Thyroid gland (tissue), 4 donors: Measurements from ENCODE around the gene CD3D. TPM values are rescaled to one million over a fixed set of nuclear protein-coding genes. Genes with fewer than 3 reads are reported as not detected.

Experiments used
- DNase-seq, 2 donors: peaks; one replicate each; pipeline ENCODE4 v3.0.0-alpha.2; 2019
- H3K27ac ChIP-seq, 3 donors: fragments of 200-600 bp; sonication (generic); 1 replicate in 2 of 3; 2 replicates in 1 of 3; pipeline ENCODE4 v1.5.1; 2016 to 2019; ENCODE audit warnings: mild to moderate bottlenecking in 1 of 3, moderate library complexity in 1 of 3
- H3K27me3 ChIP-seq: fragments of 200-600 bp; sonication (generic); one replicate; pipeline ENCODE4 v1.5.1; 2019
- H3K36me3 ChIP-seq, 2 donors: fragments of 200-600 bp; sonication (generic); one replicate each; pipeline ENCODE4 v1.5.1; 2016 to 2019
- H3K4me1 ChIP-seq, 2 donors: fragments of 200-600 bp; sonication (generic); one replicate each; pipeline ENCODE4 v1.5.1; 2017 to 2019
- H3K4me3 ChIP-seq, 3 donors: fragments of 200-600 bp; sonication (generic); replicated peaks in 1 of 3; 1 replicate in 2 of 3; 2 replicates in 1 of 3; pipeline ENCODE4 v1.5.1; 2016; ENCODE audit warnings: mild to moderate bottlenecking in 1 of 3
- H3K9me3 ChIP-seq: fragments of 200-600 bp; sonication (generic); one replicate; pipeline ENCODE4 v1.5.1; 2017
- POLR2A ChIP-seq, 2 donors: fragments of 450-650 bp; IDR thresholded peaks; one replicate each; pipeline ENCODE4 v1.6.1; 2017; ENCODE audit warnings: antibody characterized with exemption in 2 of 2, mild to moderate bottlenecking in 2 of 2, moderate library complexity in 1 of 2
- WGBS, 2 donors: methylation state at CpG; one replicate each; pipeline ENCODE4 v1.1.5; 2017; 5-methylcytosine and 5-hydroxymethylcytosine counted together
- intact Hi-C: fragments of 100-400 bp; cut with DNase I; formaldehyde crosslinking; loops from one replicate; pipeline ENCODE4 v1.15.1; 2023
- total RNA-seq, 4 donors: library from RNA; depleted of rRNA; stranded (reverse); fragments of >200 nt; gene quantifications; one replicate each; pipeline ENCODE4 v1.2.3, GENCODE V29; 2016
- TF ChIP-seq, protein P1 (sequence below), 6 experiments: fragments of 200-600 bp in 3 of 6; fragments of 450-650 bp in 3 of 6; sonication (generic) in 3 of 6; IDR thresholded peaks; one replicate each; pipeline ENCODE4 v1.5.1; 2016 to 2019; ENCODE audit warnings: antibody characterized with exemption in 6 of 6, mild to moderate bottlenecking in 2 of 6, inconsistent platforms in 1 of 6, moderate library complexity in 1 of 6

CD3D gene
- total RNA-seq, 4 donors from 2014 or later: 2.0 to 2.3 (median 2.1) TPM; not detected in 1

DNA sequence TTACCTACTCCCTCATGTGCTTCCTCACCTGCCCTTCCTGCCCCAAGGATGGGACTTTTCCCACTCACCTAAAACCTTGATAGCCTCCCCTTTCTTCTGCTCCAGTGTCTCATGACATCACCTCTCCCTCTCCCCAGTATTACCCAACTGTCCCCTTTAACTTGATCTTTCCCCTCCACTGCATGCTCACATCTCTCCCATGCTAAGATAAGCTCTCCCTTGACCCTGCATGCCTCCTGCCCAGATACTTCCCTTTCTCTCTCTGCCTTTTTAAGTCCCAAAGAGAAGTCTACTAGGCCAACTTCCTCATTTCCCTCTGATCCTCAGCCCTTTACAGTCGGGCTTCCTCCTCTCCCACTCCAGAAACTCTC, 23.2 kb downstream of the CD3D start:
- no peak overlapping the region for H3K27ac ChIP-seq

GRCh38 chr11:118318581-118319336, 23.7 kb downstream of the CD3D start:
- Histone ChIP-seq H3K27ac (no peak overlapping the region), H3K4me3 (no peak overlapping the region), H3K4me1 (peaks cover 0 to 25% of the 10 kb centered on the region in 2 donors), H3K36me3 (no peaks in the 10 kb centered on the region), H3K9me3 (no peaks in the 10 kb centered on the region), H3K27me3 (no peaks in the 10 kb centered on the region)
- no peak for DNase-seq
- TF ChIP-seq, protein P1, sequence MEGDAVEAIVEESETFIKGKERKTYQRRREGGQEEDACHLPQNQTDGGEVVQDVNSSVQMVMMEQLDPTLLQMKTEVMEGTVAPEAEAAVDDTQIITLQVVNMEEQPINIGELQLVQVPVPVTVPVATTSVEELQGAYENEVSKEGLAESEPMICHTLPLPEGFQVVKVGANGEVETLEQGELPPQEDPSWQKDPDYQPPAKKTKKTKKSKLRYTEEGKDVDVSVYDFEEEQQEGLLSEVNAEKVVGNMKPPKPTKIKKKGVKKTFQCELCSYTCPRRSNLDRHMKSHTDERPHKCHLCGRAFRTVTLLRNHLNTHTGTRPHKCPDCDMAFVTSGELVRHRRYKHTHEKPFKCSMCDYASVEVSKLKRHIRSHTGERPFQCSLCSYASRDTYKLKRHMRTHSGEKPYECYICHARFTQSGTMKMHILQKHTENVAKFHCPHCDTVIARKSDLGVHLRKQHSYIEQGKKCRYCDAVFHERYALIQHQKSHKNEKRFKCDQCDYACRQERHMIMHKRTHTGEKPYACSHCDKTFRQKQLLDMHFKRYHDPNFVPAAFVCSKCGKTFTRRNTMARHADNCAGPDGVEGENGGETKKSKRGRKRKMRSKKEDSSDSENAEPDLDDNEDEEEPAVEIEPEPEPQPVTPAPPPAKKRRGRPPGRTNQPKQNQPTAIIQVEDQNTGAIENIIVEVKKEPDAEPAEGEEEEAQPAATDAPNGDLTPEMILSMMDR (IDR thresholded peaks at IDR 0.05): no peak
- no peak for TF ChIP-seq POLR2A (IDR thresholded peaks at IDR 0.05)
- WGBS, 2 donors: 89 to 93% methylated on average over 11 of the region's 11 CpGs
- intact Hi-C loops: no loop called here

More for the DNA sequence above, 23.2 kb downstream of the CD3D start:
- 20 to 35% methylated on average over 1 of the region's 1 CpG for WGBS, 2 donors
- peaks cover 0 to 25% of the 10 kb centered on the region in 2 donors for H3K4me1 ChIP-seq
- no peaks in the 10 kb centered on the region for H3K36me3 ChIP-seq
- intact Hi-C loops: no loop called here
- H3K9me3 ChIP-seq: no peaks in the 10 kb centered on the region
- no peaks in the 10 kb centered on the region for H3K27me3 ChIP-seq
- TF ChIP-seq, protein P1 (IDR thresholded peaks at IDR 0.05): no peak
- TF ChIP-seq POLR2A (IDR thresholded peaks at IDR 0.05): no peak
- no peak for DNase-seq
- H3K4me3 ChIP-seq: no peak overlapping the region

DNA sequence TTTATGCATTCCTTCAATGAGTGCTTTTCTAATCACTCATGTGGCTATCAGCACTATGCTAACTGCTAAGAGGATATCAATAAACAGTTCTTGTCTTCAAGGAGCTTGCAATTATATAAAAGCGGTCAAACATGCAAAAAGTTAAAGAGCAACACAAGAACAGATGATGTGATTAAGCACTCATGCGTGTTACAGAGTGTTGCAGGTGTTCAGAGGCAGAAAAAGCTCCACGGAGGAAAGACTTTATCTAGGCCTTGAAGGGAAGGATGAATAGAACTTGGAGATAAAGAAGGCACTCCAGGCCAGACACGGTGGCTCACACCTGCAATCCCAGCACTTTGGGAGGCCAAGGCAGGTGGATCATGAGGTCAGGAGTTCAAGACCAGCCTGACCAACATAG, 24.4 kb downstream of the CD3D start:
- WGBS, 2 donors: 76 to 77% methylated on average over 4 of the region's 4 CpGs
- TF ChIP-seq POLR2A (IDR thresholded peaks at IDR 0.05): no peak
- TF ChIP-seq, protein P1 (IDR thresholded peaks at IDR 0.05): no peak
- no peak for DNase-seq
- H3K4me3 ChIP-seq: no peak overlapping the region
- H3K9me3 ChIP-seq: no peaks in the 10 kb centered on the region
- H3K27ac ChIP-seq: no peak overlapping the region
- H3K36me3 ChIP-seq: no peaks in the 10 kb centered on the region
- intact Hi-C loops: no loop called here
- H3K27me3 ChIP-seq: peaks cover under 1% of the 10 kb centered on the region
- H3K4me1 ChIP-seq: peaks cover 0 to 25% of the 10 kb centered on the region in 2 donors

DNA sequence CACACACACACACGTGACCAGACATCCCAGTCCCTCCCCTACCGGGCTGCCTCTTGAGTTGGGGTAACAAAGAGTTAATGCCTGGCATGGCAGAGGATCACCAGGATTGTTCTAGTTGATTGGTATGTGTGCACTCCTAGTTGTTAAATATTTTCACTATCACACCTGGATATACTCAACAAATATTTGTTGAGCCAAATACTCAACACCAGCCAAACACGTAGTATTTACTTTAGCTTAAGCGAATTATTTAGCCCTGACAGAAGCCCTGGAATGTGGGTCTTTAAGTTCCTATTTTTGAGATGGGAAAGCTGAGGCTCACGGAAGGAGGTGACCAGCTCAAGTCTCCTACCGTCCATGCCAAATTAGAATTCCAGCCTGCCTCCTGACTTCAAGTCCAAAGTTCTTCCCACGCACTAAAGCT, 27.5 kb downstream of the CD3D start:
- Histone ChIP-seq H3K4me1 (peaks cover 0 to 14% of the 10 kb centered on the region in 2 donors), H3K27me3 (peaks cover 4% of the 10 kb centered on the region), H3K27ac (no peak overlapping the region), H3K9me3 (no peaks in the 10 kb centered on the region), H3K36me3 (no peaks in the 10 kb centered on the region), H3K4me3 (no peak overlapping the region)
- no peak for TF ChIP-seq POLR2A (IDR thresholded peaks at IDR 0.05)
- TF ChIP-seq, protein P1 (IDR thresholded peaks at IDR 0.05): no peak
- intact Hi-C loops: no loop called here
- 21 to 48% methylated on average over 7 of the region's 7 CpGs for WGBS, 2 donors
- DNase-seq: no peak

DNA sequence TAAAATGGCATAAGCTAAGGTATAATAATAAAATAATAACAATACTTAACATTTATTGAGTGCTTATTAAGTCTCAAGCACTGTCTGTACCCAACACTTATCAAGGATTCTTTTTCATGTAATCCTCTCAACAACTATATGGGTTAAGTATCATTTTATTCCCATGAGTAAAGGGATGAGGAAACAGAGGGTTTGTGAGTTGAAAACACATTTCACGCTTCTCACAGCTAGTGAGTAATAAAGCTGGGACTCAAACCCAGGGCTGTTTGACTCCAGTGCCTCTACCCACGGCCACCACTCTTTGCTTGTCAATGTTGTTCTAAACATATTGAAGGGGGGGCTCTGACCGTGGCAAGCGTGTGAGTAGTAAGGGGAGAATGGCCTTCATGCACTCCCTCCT, 29.3 kb downstream of the CD3D start:
- DNase-seq: no peak
- WGBS, 2 donors: 45 to 50% methylated on average over 4 of the region's 4 CpGs
- H3K4me1 ChIP-seq: peaks cover 0 to 5% of the 10 kb centered on the region in 2 donors
- intact Hi-C loops: no loop called here
- H3K27me3 ChIP-seq: peaks cover 4% of the 10 kb centered on the region
- no peak overlapping the region for H3K4me3 ChIP-seq
- H3K27ac ChIP-seq: no peak overlapping the region
- TF ChIP-seq POLR2A (IDR thresholded peaks at IDR 0.05): no peak
- TF ChIP-seq, protein P1 (IDR thresholded peaks at IDR 0.05): no peak
- no peaks in the 10 kb centered on the region for H3K36me3 ChIP-seq
- no peaks in the 10 kb centered on the region for H3K9me3 ChIP-seq
